Sigmoid colon (tissue), 7 donors: ENCODE data around the gene OR7D4. TPM values are rescaled to one million over a fixed set of nuclear protein-coding genes. Genes with fewer than 3 reads are reported as not detected.

Experiments
- DNase-seq: peaks from one replicate; pipeline ENCODE4 v3.0.0-alpha.2; 2019
- H3K27ac ChIP-seq, 4 donors: fragments of 200-600 bp; sonication (generic); one replicate each; pipeline ENCODE4 v1.5.1; 2016 to 2019; ENCODE audit warnings: mild to moderate bottlenecking in 1 of 4
- H3K27me3 ChIP-seq, 3 donors: fragments of 200-600 bp; sonication (generic); one replicate each; pipeline ENCODE4 v1.5.1; 2019; ENCODE audit warnings: mild to moderate bottlenecking in 1 of 3
- H3K36me3 ChIP-seq, 4 donors: fragments of 200-600 bp; sonication (generic); one replicate each; pipeline ENCODE4 v1.5.1; 2016 to 2019
- H3K4me1 ChIP-seq, 4 donors: fragments of 200-600 bp; sonication (generic); one replicate each; pipeline ENCODE4 v1.5.1; 2017 to 2019
- H3K4me3 ChIP-seq, 4 donors: fragments of 200-600 bp; sonication (generic); one replicate each; pipeline ENCODE4 v1.5.1; 2017 to 2019; ENCODE audit warnings: mild to moderate bottlenecking in 2 of 4, moderate library complexity in 1 of 4
- H3K9me3 ChIP-seq, 4 donors: fragments of 200-600 bp in 3 of 4; sonication (generic) in 3 of 4; one replicate each; pipeline versions ENCODE4 v1.5.1 to v1.6.1; 2013 to 2019
- EP300 ChIP-seq, 4 donors: sonication (generic); formaldehyde crosslinking; IDR thresholded peaks; one replicate each; pipeline ENCODE4 v1.6.1; 2017; ENCODE audit warnings: antibody characterized with exemption in 4 of 4
- POLR2A ChIP-seq, 2 donors: fragments of 450-650 bp; IDR thresholded peaks; one replicate each; pipeline ENCODE4 v1.6.1; 2016; ENCODE audit warnings: antibody characterized with exemption in 2 of 2, mild to moderate bottlenecking in 2 of 2, moderate library complexity in 2 of 2
- POLR2AphosphoS5 ChIP-seq, 4 donors: sonication (generic); formaldehyde crosslinking; IDR thresholded peaks; one replicate each; pipeline ENCODE4 v1.6.1; 2017; ENCODE audit warnings: antibody characterized with exemption in 4 of 4
- WGBS, 2 donors: extraction: QIAGEN DNeasy Blood & Tissue Kit; methylation state at CpG; one replicate each; pipeline ENCODE4 v1.1.7; 2013; 5-methylcytosine and 5-hydroxymethylcytosine counted together
- intact Hi-C: fragments of 100-400 bp; cut with DNase I; formaldehyde crosslinking; loops from one replicate; pipeline ENCODE4 v1.15.1; 2023
- polyA plus RNA-seq, 3 donors: library from polyadenylated mRNA; stranded (reverse); fragments of 200-250 nt; gene quantifications; one replicate each; pipeline ENCODE4 v1.2.3, GENCODE V29; 2013
- total RNA-seq, 4 donors: library from RNA; depleted of rRNA; stranded (reverse); fragments of >200 nt; gene quantifications; one replicate each; pipeline ENCODE4 v1.1.0, GENCODE V29; 2016
- TF ChIP-seq, protein P1 (sequence below), 4 experiments: fragments of 450-650 bp in 3 of 4; fragments of 200-600 bp in 1 of 4; IDR thresholded peaks; one replicate each; pipeline ENCODE4 v1.5.1; 2016 to 2019; ENCODE audit warnings: antibody characterized with exemption in 4 of 4, mild to moderate bottlenecking in 3 of 4, moderate library complexity in 2 of 4
- donor health status: healthy with polysubstance abuse.
- donor health status: Bipolar disorder and iron deficiency.
- donor health status: healthy.

The OR7D4 gene
- total and polyA plus RNA-seq, 7 donors = not detected

DNA sequence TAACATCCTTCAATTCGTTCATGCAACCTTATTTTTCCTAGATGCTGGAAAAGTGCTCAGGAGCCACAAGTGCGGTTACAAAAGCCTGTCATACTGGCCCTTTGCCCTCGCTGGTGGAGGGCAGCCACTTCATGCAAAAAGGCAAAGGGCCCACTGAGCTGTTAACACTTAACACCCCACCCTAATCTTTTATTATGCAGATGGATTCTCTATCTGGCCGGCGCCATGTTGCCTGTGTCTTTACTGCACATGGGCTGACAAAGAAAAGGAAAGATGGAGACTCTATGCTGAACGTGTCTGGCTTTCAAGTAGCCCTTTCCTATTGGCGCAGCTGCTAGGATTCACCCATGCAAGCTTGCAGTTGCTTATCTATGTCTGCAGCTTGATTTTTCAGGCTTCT is 29.9 kb downstream of the OR7D4 start:
- no peak for DNase-seq
- Histone ChIP-seq H3K27ac (no peak overlapping the region), H3K36me3 (no peaks in the 10 kb centered on the region), H3K4me3 (no peak overlapping the region), H3K9me3 (no peaks in the 10 kb centered on the region), H3K27me3 (peaks cover 0 to 13% (median 0%) of the 10 kb centered on the region in 3 donors), H3K4me1 (no peaks in the 10 kb centered on the region)
- intact Hi-C loops = no loop called here
- 79 to 83% methylated on average over 7 of the region's 7 CpGs for WGBS, 2 donors
- TF ChIP-seq POLR2A (IDR thresholded peaks at IDR 0.05) = no peak

- Histone ChIP-seq H3K4me3 (no peak overlapping the region), H3K9me3 (no peaks in the 10 kb centered on the region), H3K27me3 (peaks cover 0 to 4% (median 0%) of the 10 kb centered on the region in 3 donors), H3K27ac (no peak overlapping the region), H3K4me1 (no peaks in the 10 kb centered on the region), H3K36me3 (no peaks in the 10 kb centered on the region)
- TF ChIP-seq EP300 (IDR thresholded peaks at IDR 0.05) (no peak), POLR2A (IDR thresholded peaks at IDR 0.05) (no peak), POLR2AphosphoS5 (IDR thresholded peaks at IDR 0.05) (no peak)
- TF ChIP-seq, protein P1, sequence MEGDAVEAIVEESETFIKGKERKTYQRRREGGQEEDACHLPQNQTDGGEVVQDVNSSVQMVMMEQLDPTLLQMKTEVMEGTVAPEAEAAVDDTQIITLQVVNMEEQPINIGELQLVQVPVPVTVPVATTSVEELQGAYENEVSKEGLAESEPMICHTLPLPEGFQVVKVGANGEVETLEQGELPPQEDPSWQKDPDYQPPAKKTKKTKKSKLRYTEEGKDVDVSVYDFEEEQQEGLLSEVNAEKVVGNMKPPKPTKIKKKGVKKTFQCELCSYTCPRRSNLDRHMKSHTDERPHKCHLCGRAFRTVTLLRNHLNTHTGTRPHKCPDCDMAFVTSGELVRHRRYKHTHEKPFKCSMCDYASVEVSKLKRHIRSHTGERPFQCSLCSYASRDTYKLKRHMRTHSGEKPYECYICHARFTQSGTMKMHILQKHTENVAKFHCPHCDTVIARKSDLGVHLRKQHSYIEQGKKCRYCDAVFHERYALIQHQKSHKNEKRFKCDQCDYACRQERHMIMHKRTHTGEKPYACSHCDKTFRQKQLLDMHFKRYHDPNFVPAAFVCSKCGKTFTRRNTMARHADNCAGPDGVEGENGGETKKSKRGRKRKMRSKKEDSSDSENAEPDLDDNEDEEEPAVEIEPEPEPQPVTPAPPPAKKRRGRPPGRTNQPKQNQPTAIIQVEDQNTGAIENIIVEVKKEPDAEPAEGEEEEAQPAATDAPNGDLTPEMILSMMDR (IDR thresholded peaks at IDR 0.05) = no peak
- intact Hi-C loops = no loop called here
- 78 to 86% methylated on average over 6 of the region's 6 CpGs for WGBS, 2 donors
- no peak for DNase-seq
Measured at GRCh38 chr19:9187191-9187590, 32.2 kb downstream of the OR7D4 start.

DNA sequence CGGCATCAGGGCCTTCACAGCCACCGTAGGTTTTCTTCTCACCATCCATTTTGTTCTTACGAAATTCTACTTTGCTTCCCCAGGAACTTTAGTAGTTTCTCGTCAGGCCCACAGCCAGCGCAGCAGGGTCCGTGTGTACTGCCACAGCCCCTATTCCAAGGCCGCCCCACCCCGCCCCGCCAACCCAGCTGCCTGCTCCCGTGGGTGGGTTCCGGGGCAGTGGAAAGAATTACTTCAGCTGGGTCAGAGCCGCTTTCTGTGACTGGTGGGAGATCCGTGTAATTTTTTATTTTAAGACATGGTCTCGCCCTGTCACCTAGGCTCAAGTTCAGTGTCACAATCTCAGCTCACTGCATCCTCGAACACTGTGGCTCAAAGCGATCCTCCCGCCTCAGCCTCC is 36.4 kb downstream of the OR7D4 start:
- WGBS, 2 donors = 95% methylated on average over 17 of the region's 17 CpGs
- H3K4me1 ChIP-seq = no peaks in the 10 kb centered on the region
- H3K27me3 ChIP-seq = no peaks in the 10 kb centered on the region
- intact Hi-C loops = no loop called here
- H3K4me3 ChIP-seq = no peak overlapping the region
- TF ChIP-seq POLR2A (IDR thresholded peaks at IDR 0.05) (no peak), EP300 (IDR thresholded peaks at IDR 0.05) (no peak), POLR2AphosphoS5 (IDR thresholded peaks at IDR 0.05) (no peak)
- TF ChIP-seq, protein P1 (IDR thresholded peaks at IDR 0.05) = no peak
- no peak for DNase-seq
- no peak overlapping the region for H3K27ac ChIP-seq
- no peaks in the 10 kb centered on the region for H3K9me3 ChIP-seq
- no peaks in the 10 kb centered on the region for H3K36me3 ChIP-seq

- Histone ChIP-seq H3K27me3 (no peaks in the 10 kb centered on the region), H3K4me1 (no peaks in the 10 kb centered on the region), H3K36me3 (no peaks in the 10 kb centered on the region), H3K27ac (no peak within 1 kb of the TSS), H3K9me3 (no peaks in the 10 kb centered on the region), H3K4me3 (no peak within 1 kb of the TSS)
- WGBS, 2 donors = 70 to 72% methylated on average over 4 of the region's 4 CpGs
- TF ChIP-seq, protein P1 (IDR thresholded peaks at IDR 0.05) = no peak
- TF ChIP-seq POLR2A (IDR thresholded peaks at IDR 0.05) = no peak
- intact Hi-C loops = no loop called here
- no peak for DNase-seq
Measured at GRCh38 chr19:9178901-9179300, 40.5 kb downstream of the OR7D4 start, which contains the start of gene OR7D2. Gene OR7D2 (plus strand): TSS chr19:9178979. CDS start chr19:9185782, 6,803 bp downstream.

GRCh38 chr19:9175326-9175725 is 44.1 kb downstream of the OR7D4 start:
- DNase-seq = no peak
- intact Hi-C loops = no loop called here
- no peak overlapping the region for H3K27ac ChIP-seq
- no peaks in the 10 kb centered on the region for H3K27me3 ChIP-seq
- TF ChIP-seq, protein P1 (IDR thresholded peaks at IDR 0.05) = no peak
- TF ChIP-seq POLR2AphosphoS5 (IDR thresholded peaks at IDR 0.05) (no peak), EP300 (IDR thresholded peaks at IDR 0.05) (no peak), POLR2A (IDR thresholded peaks at IDR 0.05) (no peak)
- no peak overlapping the region for H3K4me3 ChIP-seq
- H3K9me3 ChIP-seq = no peaks in the 10 kb centered on the region
- no peaks in the 10 kb centered on the region for H3K4me1 ChIP-seq
- WGBS, 2 donors = 91 to 93% methylated on average over 5 of the region's 5 CpGs
- H3K36me3 ChIP-seq = no peaks in the 10 kb centered on the region
